Measurements from ENCODE around the gene PPM1B. TPM values are rescaled to one million over a fixed set of nuclear protein-coding genes. Genes with fewer than 3 reads are reported as not detected.

PPM1B gene
- total and polyA plus RNA-seq, 5 donors from 2014 or later = 48.9 to 91.8 (median 61.8) TPM

GRCh38 chr2:44273596-44273995 lies 104.9 kb downstream of the PPM1B start:
- Mint-ChIP-seq H3K4me3 (no peak overlapping the region), H3K9me3 (no peaks in the 10 kb centered on the region), H3K27me3 (no peaks in the 10 kb centered on the region), H3K36me3 (no peaks in the 10 kb centered on the region), H3K4me1 (no peaks in the 10 kb centered on the region), H3K27ac (no peak overlapping the region)
- Histone ChIP-seq H3K36me3 (ENCODE audit: control insufficient read depth, insufficient read depth, low read length) (no peaks in the 10 kb centered on the region), H3K27me3 (ENCODE audit: control insufficient read depth, insufficient read depth, low read length) (no peaks in the 10 kb centered on the region), H3K27ac (ENCODE audit: insufficient read depth, low read length, poor library complexity, severe bottlenecking) (no peak overlapping the region), H3K4me1 (ENCODE audit: control insufficient read depth, insufficient read depth, low read length, poor library complexity, severe bottlenecking) (no peaks in the 10 kb centered on the region), H3K9me3 (ENCODE audit: control insufficient read depth in 2 of 2, low read length in 2 of 2) (no peaks in the 10 kb centered on the region), H3K4me3 (ENCODE audit: low read depth, low read length) (no peak overlapping the region)
- DNase-seq (no peak), ATAC-seq (ENCODE audit: low read depth in 2 of 2) (no peak)

GRCh38 chr2:44275927-44276303 lies 107.2 kb downstream of the PPM1B start:
- DNase-seq (no peak), ATAC-seq (ENCODE audit: low read depth in 2 of 2) (no peak)
- no peaks in the 10 kb centered on the region for H3K4me1 ChIP-seq (ENCODE audit: control insufficient read depth, insufficient read depth, low read length, poor library complexity, severe bottlenecking)
- Mint-ChIP-seq H3K27me3 (peaks cover 4% of the 10 kb centered on the region), H3K9me3 (no peaks in the 10 kb centered on the region), H3K4me3 (no peak overlapping the region), H3K4me1 (no peaks in the 10 kb centered on the region), H3K27ac (no peak overlapping the region), H3K36me3 (no peaks in the 10 kb centered on the region)
- H3K27me3 ChIP-seq (ENCODE audit: control insufficient read depth, insufficient read depth, low read length) = no peaks in the 10 kb centered on the region
- H3K4me3 ChIP-seq (ENCODE audit: low read depth, low read length) = no peak overlapping the region
- H3K27ac ChIP-seq (ENCODE audit: insufficient read depth, low read length, poor library complexity, severe bottlenecking) = no peak overlapping the region
- H3K9me3 ChIP-seq (ENCODE audit: control insufficient read depth in 2 of 2, low read length in 2 of 2) = no peaks in the 10 kb centered on the region
- H3K36me3 ChIP-seq (ENCODE audit: control insufficient read depth, insufficient read depth, low read length) = no peaks in the 10 kb centered on the region

GRCh38 chr2:44277541-44277940 lies 108.9 kb downstream of the PPM1B start:
- DNase-seq = no peak
- H3K27me3 Mint-ChIP-seq = peaks cover 11% of the 10 kb centered on the region
- H3K27ac Mint-ChIP-seq = no peak overlapping the region

GRCh38 chr2:44280869-44281268 lies 112.2 kb downstream of the PPM1B start:
- DNase-seq = no peak

More at GRCh38 chr2:44277541-44277940, 108.9 kb downstream of the PPM1B start:
- no peaks in the 10 kb centered on the region for H3K36me3 Mint-ChIP-seq
- Histone ChIP-seq H3K27ac (ENCODE audit: insufficient read depth, low read length, poor library complexity, severe bottlenecking) (no peak overlapping the region), H3K27me3 (ENCODE audit: control insufficient read depth, insufficient read depth, low read length) (no peaks in the 10 kb centered on the region), H3K4me3 (ENCODE audit: low read depth, low read length) (no peak overlapping the region), H3K36me3 (ENCODE audit: control insufficient read depth, insufficient read depth, low read length) (no peaks in the 10 kb centered on the region), H3K4me1 (ENCODE audit: control insufficient read depth, insufficient read depth, low read length, poor library complexity, severe bottlenecking) (no peaks in the 10 kb centered on the region), H3K9me3 (ENCODE audit: control insufficient read depth in 2 of 2, low read length in 2 of 2) (no peaks in the 10 kb centered on the region)
- H3K4me1 Mint-ChIP-seq = no peaks in the 10 kb centered on the region
- H3K4me3 Mint-ChIP-seq = no peak overlapping the region
- ATAC-seq (ENCODE audit: low read depth in 2 of 2) = no peak
- no peaks in the 10 kb centered on the region for H3K9me3 Mint-ChIP-seq

More at GRCh38 chr2:44280869-44281268, 112.2 kb downstream of the PPM1B start:
- Mint-ChIP-seq H3K4me1 (no peaks in the 10 kb centered on the region), H3K27ac (no peak overlapping the region), H3K27me3 (peaks cover 11% of the 10 kb centered on the region), H3K4me3 (no peak overlapping the region), H3K9me3 (no peaks in the 10 kb centered on the region), H3K36me3 (peaks cover 3% of the 10 kb centered on the region)
- Histone ChIP-seq H3K4me1 (ENCODE audit: control insufficient read depth, insufficient read depth, low read length, poor library complexity, severe bottlenecking) (no peaks in the 10 kb centered on the region), H3K9me3 (ENCODE audit: control insufficient read depth in 2 of 2, low read length in 2 of 2) (no peaks in the 10 kb centered on the region), H3K27me3 (ENCODE audit: control insufficient read depth, insufficient read depth, low read length) (peaks cover 3% of the 10 kb centered on the region), H3K27ac (ENCODE audit: insufficient read depth, low read length, poor library complexity, severe bottlenecking) (no peak overlapping the region), H3K4me3 (ENCODE audit: low read depth, low read length) (no peak overlapping the region), H3K36me3 (ENCODE audit: control insufficient read depth, insufficient read depth, low read length) (no peaks in the 10 kb centered on the region)
- ATAC-seq (ENCODE audit: low read depth in 2 of 2) = no peak

Other genes starting within 250 kb of the PPM1B start
- gene LRPPRC, start 172.9 kb upstream of the PPM1B start, total RNA-seq = 48.5 TPM
- 10 to 100 TPM; 34.0 to 39.5 (median 36.8) TPM for gene LRPPRC, start 172.9 kb upstream of the PPM1B start, polyA plus RNA-seq
- gene SLC3A1, start 106.6 kb downstream of the PPM1B start, total RNA-seq = 0.47 TPM
- under 1 TPM in 3 of 4 donors, not detected in 1; 0.40 to 0.57 (median 0.44) TPM for gene SLC3A1, start 106.6 kb downstream of the PPM1B start, polyA plus RNA-seq
- gene PREPL, start 192.6 kb downstream of the PPM1B start, total RNA-seq = 24.2 TPM
- 10 to 100 TPM; 12.9 to 24.5 (median 20.3) TPM for gene PREPL, start 192.6 kb downstream of the PPM1B start, polyA plus RNA-seq
- 27.6 TPM for gene CAMKMT, start 193.1 kb downstream of the PPM1B start, total RNA-seq
- gene CAMKMT, start 193.1 kb downstream of the PPM1B start, polyA plus RNA-seq = 10 to 100 TPM; 17.6 to 20.1 (median 19.4) TPM